ENCODE results near the gene LRRC4.

DNA sequence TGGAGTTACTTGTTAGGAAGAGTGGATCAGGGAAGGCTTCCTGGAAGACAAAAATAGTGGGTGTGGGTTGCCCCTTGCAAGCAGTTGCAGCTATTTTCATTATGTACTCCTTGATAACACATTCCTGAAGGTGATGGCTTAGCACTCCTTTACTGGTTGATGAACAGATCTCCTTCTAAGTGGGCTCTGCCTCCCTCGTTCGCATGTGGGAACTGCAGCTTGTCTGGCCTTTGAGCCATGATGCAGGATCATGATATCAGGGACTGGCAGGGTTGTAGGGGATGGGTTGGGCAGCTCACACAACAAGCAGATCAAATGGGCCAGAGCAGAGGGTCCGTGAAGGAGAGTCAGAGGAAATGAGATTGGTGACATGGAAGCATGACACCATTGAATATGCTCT, 28.8 kb upstream of the LRRC4 start:
- no peak for TF ChIP-seq POLR2A (IDR thresholded peaks at IDR 0.05)
- TF ChIP-seq, protein P1, sequence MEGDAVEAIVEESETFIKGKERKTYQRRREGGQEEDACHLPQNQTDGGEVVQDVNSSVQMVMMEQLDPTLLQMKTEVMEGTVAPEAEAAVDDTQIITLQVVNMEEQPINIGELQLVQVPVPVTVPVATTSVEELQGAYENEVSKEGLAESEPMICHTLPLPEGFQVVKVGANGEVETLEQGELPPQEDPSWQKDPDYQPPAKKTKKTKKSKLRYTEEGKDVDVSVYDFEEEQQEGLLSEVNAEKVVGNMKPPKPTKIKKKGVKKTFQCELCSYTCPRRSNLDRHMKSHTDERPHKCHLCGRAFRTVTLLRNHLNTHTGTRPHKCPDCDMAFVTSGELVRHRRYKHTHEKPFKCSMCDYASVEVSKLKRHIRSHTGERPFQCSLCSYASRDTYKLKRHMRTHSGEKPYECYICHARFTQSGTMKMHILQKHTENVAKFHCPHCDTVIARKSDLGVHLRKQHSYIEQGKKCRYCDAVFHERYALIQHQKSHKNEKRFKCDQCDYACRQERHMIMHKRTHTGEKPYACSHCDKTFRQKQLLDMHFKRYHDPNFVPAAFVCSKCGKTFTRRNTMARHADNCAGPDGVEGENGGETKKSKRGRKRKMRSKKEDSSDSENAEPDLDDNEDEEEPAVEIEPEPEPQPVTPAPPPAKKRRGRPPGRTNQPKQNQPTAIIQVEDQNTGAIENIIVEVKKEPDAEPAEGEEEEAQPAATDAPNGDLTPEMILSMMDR (IDR thresholded peaks at IDR 0.05): no peak

Measured in stomach (tissue), 4 donors.